H9 (cell line): ENCODE data around the gene ARHGAP26. TPM values are rescaled to one million over a fixed set of nuclear protein-coding genes. Genes with fewer than 3 reads are reported as not detected.

Source experiments
- DNase-seq: peaks from one replicate; pipeline ENCODE4 v3.0.0-alpha.2; 2017
- H2AFZ ChIP-seq: one replicate; pipeline ENCODE4 v1.6.1; 2013; ENCODE audit warnings: mild to moderate bottlenecking, low read length, control low read depth, moderate library complexity
- H2AK5ac ChIP-seq: 2 replicates; pipeline ENCODE4 v1.6.1; 2013; ENCODE audit warnings: low read length, control low read depth, mixed read lengths; ENCODE audit not compliant: insufficient read length
- H2BK120ac ChIP-seq: one replicate; pipeline ENCODE4 v1.6.1; 2013; ENCODE audit warnings: low read depth, mild to moderate bottlenecking, low read length, control low read depth, inconsistent platforms; ENCODE audit not compliant: poor library complexity, severe bottlenecking
- H2BK12ac ChIP-seq: 2 replicates; pipeline ENCODE4 v1.6.1; 2013; ENCODE audit warnings: low read length, control low read depth, mixed read lengths, low read depth; ENCODE audit not compliant: insufficient read length
- H2BK15ac ChIP-seq: 2 replicates; pipeline ENCODE4 v1.6.1; 2013; ENCODE audit warnings: low read depth, low read length, control low read depth
- H2BK20ac ChIP-seq: one replicate; pipeline ENCODE4 v1.6.1; 2013; ENCODE audit warnings: low read depth, mild to moderate bottlenecking, low read length, control low read depth, inconsistent platforms; ENCODE audit not compliant: poor library complexity, severe bottlenecking
- H2BK5ac ChIP-seq: 2 replicates; pipeline ENCODE4 v1.6.1; 2013; ENCODE audit warnings: low read length, control low read depth, mixed read lengths; ENCODE audit not compliant: insufficient read length
- H3K14ac ChIP-seq: 2 replicates; pipeline ENCODE4 v1.6.1; 2013; ENCODE audit warnings: low read length, control low read depth; ENCODE audit not compliant: insufficient read depth
- H3K18ac ChIP-seq: 2 replicates; pipeline ENCODE4 v1.6.1; 2013; ENCODE audit warnings: low read depth, mild to moderate bottlenecking, mixed read lengths, low read length, control low read depth; ENCODE audit not compliant: insufficient read length
- H3K23ac ChIP-seq: 2 replicates; pipeline ENCODE4 v1.6.1; 2013; ENCODE audit warnings: low read length, control low read depth, mixed read lengths, low read depth; ENCODE audit not compliant: insufficient read length
- H3K23me2 ChIP-seq: 2 replicates; pipeline ENCODE4 v1.6.1; 2013; ENCODE audit warnings: low read depth, mild to moderate bottlenecking, mixed read lengths, low read length, control low read depth; ENCODE audit not compliant: insufficient read length, poor library complexity, severe bottlenecking
- H3K27ac ChIP-seq: 2 replicates; pipeline ENCODE4 v1.5.1; 2013; ENCODE audit warnings: low read length, control low read depth, mixed read lengths, low read depth; ENCODE audit not compliant: insufficient read length
- H3K27me3 ChIP-seq: 2 replicates; pipeline ENCODE4 v1.6.1; 2013; ENCODE audit warnings: low read length, control low read depth, inconsistent platforms; ENCODE audit not compliant: insufficient read depth
- H3K4ac ChIP-seq: 2 replicates; pipeline ENCODE4 v1.6.1; 2013; ENCODE audit warnings: low read depth, mild to moderate bottlenecking, control low read depth, inconsistent platforms, low read length, moderate library complexity
- H3K4me1 ChIP-seq: 2 replicates; pipeline ENCODE4 v1.6.1; 2013; ENCODE audit warnings: low read length, control low read depth, inconsistent platforms; ENCODE audit not compliant: insufficient read depth
- H3K4me2 ChIP-seq: 2 replicates; pipeline ENCODE4 v1.6.1; 2013; ENCODE audit warnings: low read length, control low read depth, mixed read lengths; ENCODE audit not compliant: insufficient read length, insufficient read depth
- H3K56ac ChIP-seq: 2 replicates; pipeline ENCODE4 v1.6.1; 2013; ENCODE audit warnings: low read depth, mild to moderate bottlenecking, mixed read lengths, low read length, control low read depth; ENCODE audit not compliant: insufficient read length
- H3K79me1 ChIP-seq: 2 replicates; pipeline ENCODE4 v1.6.1; 2013; ENCODE audit warnings: low read depth, mild to moderate bottlenecking, moderate library complexity, low read length, control low read depth, inconsistent platforms; ENCODE audit not compliant: insufficient read depth, poor library complexity, severe bottlenecking
- H3K79me2 ChIP-seq: 2 replicates; pipeline ENCODE4 v1.6.1; 2013; ENCODE audit warnings: low read length, control low read depth, inconsistent platforms; ENCODE audit not compliant: insufficient read depth
- H3K9ac ChIP-seq: 2 replicates; pipeline ENCODE4 v1.6.1; 2013; ENCODE audit warnings: low read length, control low read depth, mixed read lengths; ENCODE audit not compliant: insufficient read length; ENCODE audit errors: extremely low read depth
- H3K9me3 ChIP-seq: one replicate; pipeline ENCODE4 v1.6.1; 2013; ENCODE audit warnings: low read depth, low read length, inconsistent platforms; ENCODE audit not compliant: control insufficient read depth
- H3T11ph ChIP-seq: one replicate; pipeline ENCODE4 v1.6.1; 2013; ENCODE audit warnings: mild to moderate bottlenecking, low read length, control low read depth, inconsistent platforms
- H4K20me1 ChIP-seq: one replicate; pipeline ENCODE4 v1.6.1; 2013; ENCODE audit not compliant: control insufficient read depth, insufficient read length, insufficient read depth
- H4K5ac ChIP-seq: 2 replicates; pipeline ENCODE4 v1.6.1; 2013; ENCODE audit warnings: low read depth, mild to moderate bottlenecking, mixed read lengths, low read length, control low read depth; ENCODE audit not compliant: insufficient read length
- H4K8ac ChIP-seq: replicated peaks from 2 replicates; pipeline ENCODE4 v1.6.1; 2013; ENCODE audit warnings: low read length, control low read depth, mixed read lengths, low read depth; ENCODE audit not compliant: insufficient read length
- H4K91ac ChIP-seq: 2 replicates; pipeline ENCODE4 v1.6.1; 2013; ENCODE audit warnings: low read depth, mild to moderate bottlenecking, moderate library complexity, mixed read lengths, low read length, control low read depth; ENCODE audit not compliant: insufficient read length
- H3K27ac Mint-ChIP-seq, 3 experiments: 2 replicates in 2 of 3; 3 replicates in 1 of 3; pipeline ENCODE4 v1.8.0; 2020 to 2021; ENCODE audit warnings: mixed read lengths in 3 of 3, mild to moderate bottlenecking in 1 of 3, moderate library complexity in 1 of 3
- H3K27me3 Mint-ChIP-seq: 2 replicates; pipeline ENCODE4 v1.8.0; 2021; ENCODE audit warnings: low read depth, mild to moderate bottlenecking, moderate library complexity, mixed read lengths
- H3K36me3 Mint-ChIP-seq, 3 experiments: 2 replicates in 2 of 3; 3 replicates in 1 of 3; pipeline ENCODE4 v1.8.0; 2020 to 2021; ENCODE audit warnings: low read depth in 3 of 3, mixed read lengths in 3 of 3; ENCODE audit not compliant: insufficient read depth in 1 of 3
- H3K4me1 Mint-ChIP-seq, 2 experiments: 2 replicates each; pipeline ENCODE4 v1.8.0; 2020; ENCODE audit warnings: mixed read lengths in 2 of 2
- H3K4me3 Mint-ChIP-seq, 2 experiments: 2 replicates in 1 of 2; 3 replicates in 1 of 2; pipeline ENCODE4 v1.8.0; 2020 to 2021; ENCODE audit warnings: mild to moderate bottlenecking in 2 of 2, mixed read lengths in 2 of 2, moderate library complexity in 1 of 2
- H3K9me3 Mint-ChIP-seq, 2 experiments: 2 replicates in 1 of 2; 3 replicates in 1 of 2; pipeline ENCODE4 v1.8.0; 2020; ENCODE audit warnings: mild to moderate bottlenecking in 2 of 2, mixed read lengths in 2 of 2, moderate library complexity in 1 of 2
- WGBS: extraction: QIAGEN DNeasy Blood & Tissue Kit; methylation state at CpG from one replicate; pipeline ENCODE4 v1.1.7; 2013; ENCODE audit warnings: missing lambda C conversion rate, low lambda C conversion rate, mixed read lengths; ENCODE audit not compliant: insufficient read length; ENCODE audit errors: extremely low coverage; 5-methylcytosine and 5-hydroxymethylcytosine counted together
- total RNA-seq: library from RNA; stranded (reverse); gene quantifications from 2 replicates; pipeline ENCODE4 v1.2.1, GENCODE V29; 2021
- TF ChIP-seq, protein P1 (sequence below): fragments of 200-600 bp; sonication (generic); conservative IDR thresholded peaks from 3 replicates; pipeline ENCODE4 v1.8.0; 2021; ENCODE audit warnings: antibody characterized with exemption, mild to moderate bottlenecking

The ARHGAP26 gene
- total RNA-seq, 1 experiment from 2014 or later: 13.8 TPM

GRCh38 chr5:142860270-142860669, 90.1 kb downstream of the ARHGAP26 start:
- Mint-ChIP-seq H3K4me3 (no peak overlapping the region), H3K36me3 (no peaks in the 10 kb centered on the region), H3K27ac (no peak overlapping the region), H3K27me3 (no peaks in the 10 kb centered on the region), H3K9me3 (no peaks in the 10 kb centered on the region), H3K4me1 (peaks cover 51% of the 10 kb centered on the region in 2 experiments)
- no peak overlapping the region for H3K18ac ChIP-seq
- H4K5ac ChIP-seq: no peak overlapping the region
- H3T11ph ChIP-seq: no peak overlapping the region
- H3K9ac ChIP-seq: no peak overlapping the region
- H3K9me3 ChIP-seq: no peaks in the 10 kb centered on the region
- H3K56ac ChIP-seq: no peak overlapping the region
- H2BK120ac ChIP-seq: no peak overlapping the region
- no peak overlapping the region for H3K23ac ChIP-seq
- peaks cover 16% of the 10 kb centered on the region for H3K4me1 ChIP-seq
- no peak overlapping the region for H2BK12ac ChIP-seq
- no peaks in the 10 kb centered on the region for H3K79me1 ChIP-seq
- TF ChIP-seq, protein P1, sequence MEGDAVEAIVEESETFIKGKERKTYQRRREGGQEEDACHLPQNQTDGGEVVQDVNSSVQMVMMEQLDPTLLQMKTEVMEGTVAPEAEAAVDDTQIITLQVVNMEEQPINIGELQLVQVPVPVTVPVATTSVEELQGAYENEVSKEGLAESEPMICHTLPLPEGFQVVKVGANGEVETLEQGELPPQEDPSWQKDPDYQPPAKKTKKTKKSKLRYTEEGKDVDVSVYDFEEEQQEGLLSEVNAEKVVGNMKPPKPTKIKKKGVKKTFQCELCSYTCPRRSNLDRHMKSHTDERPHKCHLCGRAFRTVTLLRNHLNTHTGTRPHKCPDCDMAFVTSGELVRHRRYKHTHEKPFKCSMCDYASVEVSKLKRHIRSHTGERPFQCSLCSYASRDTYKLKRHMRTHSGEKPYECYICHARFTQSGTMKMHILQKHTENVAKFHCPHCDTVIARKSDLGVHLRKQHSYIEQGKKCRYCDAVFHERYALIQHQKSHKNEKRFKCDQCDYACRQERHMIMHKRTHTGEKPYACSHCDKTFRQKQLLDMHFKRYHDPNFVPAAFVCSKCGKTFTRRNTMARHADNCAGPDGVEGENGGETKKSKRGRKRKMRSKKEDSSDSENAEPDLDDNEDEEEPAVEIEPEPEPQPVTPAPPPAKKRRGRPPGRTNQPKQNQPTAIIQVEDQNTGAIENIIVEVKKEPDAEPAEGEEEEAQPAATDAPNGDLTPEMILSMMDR: no peak
- no peak overlapping the region for H3K4me2 ChIP-seq
- no peak overlapping the region for H4K91ac ChIP-seq
- H3K27ac ChIP-seq: no peak overlapping the region
- no peak overlapping the region for H4K8ac ChIP-seq
- no peak overlapping the region for H2BK5ac ChIP-seq
- H3K79me2 ChIP-seq: peaks cover 2% of the 10 kb centered on the region; the same call in 1 of the 2 replicates
- WGBS: no CpG with 5 or more reads among the region's 2 CpGs
- H2AK5ac ChIP-seq: no peak overlapping the region
- H3K23me2 ChIP-seq: no peaks in the 10 kb centered on the region
- H4K20me1 ChIP-seq: no peaks in the 10 kb centered on the region
- H2BK15ac ChIP-seq: no peak overlapping the region
- no peaks in the 10 kb centered on the region for H3K27me3 ChIP-seq
- no peak overlapping the region for H2BK20ac ChIP-seq
- H3K4ac ChIP-seq: no peak overlapping the region
- no peak for DNase-seq
- H3K14ac ChIP-seq: no peak overlapping the region
- H2AFZ ChIP-seq: no peak overlapping the region
